Spleen (tissue), 7 donors: ENCODE results near the gene INHA.

ENCODE experiments used
- POLR2A ChIP-seq, 3 donors: fragments of 450-650 bp; IDR thresholded peaks; one replicate each; pipeline ENCODE4 v1.5.1; 2017; ENCODE audit warnings: antibody characterized with exemption in 3 of 3, mild to moderate bottlenecking in 1 of 3
- POLR2AphosphoS5 ChIP-seq, 3 donors: sonication (generic); formaldehyde crosslinking; IDR thresholded peaks; one replicate each; pipeline ENCODE4 v1.5.1; 2017; ENCODE audit warnings: antibody characterized with exemption in 3 of 3
- TF ChIP-seq, protein P1 (sequence below), 11 experiments: fragments of 200-600 bp in 7 of 11; fragments of 450-650 bp in 4 of 11; sonication (generic) in 4 of 11; IDR thresholded peaks in 8 of 11; conservative IDR thresholded peaks in 3 of 11; 1 replicate in 7 of 11; 2 replicates in 4 of 11; pipeline versions ENCODE4 v1.4.0 to v1.8.0; 2016 to 2021; ENCODE audit warnings: antibody characterized with exemption in 11 of 11, inconsistent platforms in 4 of 11, mild to moderate bottlenecking in 1 of 11
- donor health status: DM: no; HTN: no; CAD: no; lungs with moderate emphysema.
- donor health status: DM: no; HTN: no; CAD: no.
- donor health status: DM: no; HTN: no; CAD: no.

DNA sequence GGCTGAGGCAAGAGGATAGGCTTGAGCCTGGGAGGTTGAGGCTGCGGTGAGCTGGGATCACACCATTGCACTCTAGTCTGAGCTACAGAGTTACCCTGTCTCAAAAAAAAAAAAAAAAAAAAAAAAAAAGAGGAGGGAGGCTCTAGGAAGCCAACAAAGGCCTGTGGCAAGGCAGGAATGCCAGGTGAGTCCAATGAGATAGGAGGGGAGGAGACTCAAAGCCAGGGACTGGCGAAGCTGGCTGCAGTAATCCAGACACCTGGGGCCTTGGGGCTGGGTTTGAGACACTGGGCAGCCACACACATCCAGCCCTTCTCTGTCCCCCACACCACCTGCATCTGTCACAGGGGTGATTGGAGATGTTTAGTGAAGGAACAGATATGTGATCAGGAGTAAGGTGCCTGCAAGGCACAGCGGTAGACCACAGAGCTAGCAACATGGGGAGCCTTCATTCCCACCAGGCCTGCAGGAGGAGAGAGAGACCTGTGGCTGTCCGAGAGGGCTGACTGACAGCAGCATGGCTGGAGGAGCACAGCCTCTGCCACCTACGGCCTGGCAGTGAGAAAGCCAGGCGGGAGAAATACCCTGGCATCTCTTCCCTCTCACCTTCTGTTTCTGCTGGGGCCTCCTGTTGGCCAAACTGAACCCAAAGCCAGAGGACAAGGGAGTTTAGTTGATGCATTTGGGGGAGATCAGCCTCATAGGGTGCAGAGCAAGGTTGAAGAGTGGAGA is 38.0 kb upstream of the INHA start:
- TF ChIP-seq, protein P1, sequence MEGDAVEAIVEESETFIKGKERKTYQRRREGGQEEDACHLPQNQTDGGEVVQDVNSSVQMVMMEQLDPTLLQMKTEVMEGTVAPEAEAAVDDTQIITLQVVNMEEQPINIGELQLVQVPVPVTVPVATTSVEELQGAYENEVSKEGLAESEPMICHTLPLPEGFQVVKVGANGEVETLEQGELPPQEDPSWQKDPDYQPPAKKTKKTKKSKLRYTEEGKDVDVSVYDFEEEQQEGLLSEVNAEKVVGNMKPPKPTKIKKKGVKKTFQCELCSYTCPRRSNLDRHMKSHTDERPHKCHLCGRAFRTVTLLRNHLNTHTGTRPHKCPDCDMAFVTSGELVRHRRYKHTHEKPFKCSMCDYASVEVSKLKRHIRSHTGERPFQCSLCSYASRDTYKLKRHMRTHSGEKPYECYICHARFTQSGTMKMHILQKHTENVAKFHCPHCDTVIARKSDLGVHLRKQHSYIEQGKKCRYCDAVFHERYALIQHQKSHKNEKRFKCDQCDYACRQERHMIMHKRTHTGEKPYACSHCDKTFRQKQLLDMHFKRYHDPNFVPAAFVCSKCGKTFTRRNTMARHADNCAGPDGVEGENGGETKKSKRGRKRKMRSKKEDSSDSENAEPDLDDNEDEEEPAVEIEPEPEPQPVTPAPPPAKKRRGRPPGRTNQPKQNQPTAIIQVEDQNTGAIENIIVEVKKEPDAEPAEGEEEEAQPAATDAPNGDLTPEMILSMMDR (IDR thresholded peaks at IDR 0.05 in 8 of 11, conservative IDR thresholded peaks at IDR 0.05 in 3 of 11), result no peak
- TF ChIP-seq POLR2A (IDR thresholded peaks at IDR 0.05), result no peak
- TF ChIP-seq POLR2AphosphoS5 (IDR thresholded peaks at IDR 0.05), result no peak
